ENCODE data around the gene MAML3. TPM values are rescaled to one million over a fixed set of nuclear protein-coding genes. Genes with fewer than 3 reads are reported as not detected.

MAML3 gene
- total and polyA plus RNA-seq, 2 experiments from 2014 or later: 1.7 to 6.5 TPM

GRCh38 chr4:139770361-139770760 is 383.6 kb downstream of the MAML3 start (continued):
- TF ChIP-seq ZNF462 (CRISPR knock-in tag; IDR thresholded peaks at IDR 0.05): no peak
- TF ChIP-seq ZNF114 (CRISPR knock-in tag; IDR thresholded peaks at IDR 0.05): no peak
- TF ChIP-seq STAT1 (IDR thresholded peaks at IDR 0.05; ENCODE audit: unreplicated experiment): no peak
- no peak for TF ChIP-seq EZH2 (IDR thresholded peaks at IDR 0.05; ENCODE audit: low read depth, unreplicated experiment)
- TF ChIP-seq CREB1 (CRISPR knock-in tag; IDR thresholded peaks at IDR 0.05; ENCODE audit: low read depth): no peak

GRCh38 chr4:139769364-139769763 is 384.6 kb downstream of the MAML3 start:
- Histone ChIP-seq H3K36me3 (ENCODE audit: insufficient read depth) (no peaks in the 10 kb centered on the region), H3F3A (replicated peaks; ENCODE audit: low read depth) (no peaks in the 10 kb centered on the region), H3K4me3 (no peak overlapping the region), H2AFZ (no peak overlapping the region), H3K9me2 (ENCODE audit: insufficient read depth) (no peaks in the 10 kb centered on the region), H4K20me1 (replicated peaks; ENCODE audit: insufficient read depth) (no peaks in the 10 kb centered on the region), H3K4me2 (no peak overlapping the region), H3K27me3 (ENCODE audit: insufficient read depth) (no peaks in the 10 kb centered on the region), H3K27ac (ENCODE audit: low read depth) (no peak overlapping the region), H3K79me2 (replicated peaks; ENCODE audit: insufficient read depth) (no peaks in the 10 kb centered on the region), H3K4me1 (ENCODE audit: insufficient read depth) (no peaks in the 10 kb centered on the region)
- Mint-ChIP-seq H3K4me3 (no peak overlapping the region), H3K27ac (no peak overlapping the region), H3K4me1 (peaks cover 4% of the 10 kb centered on the region; the same call in 2 of the 3 replicates), H3K36me3 (ENCODE audit: low read depth) (no peaks in the 10 kb centered on the region), H3K27me3 (ENCODE audit: insufficient read depth, low read depth, poor library complexity) (no peaks in the 10 kb centered on the region), H3K9me3 (no peaks in the 10 kb centered on the region)
- ATAC-seq (no peak), DNase-seq (ENCODE audit: low spot score) (no peak)
- TF ChIP-seq ZNF331 (CRISPR knock-in tag; IDR thresholded peaks at IDR 0.05; ENCODE audit: low read depth): no peak
- TF ChIP-seq NANOG (IDR thresholded peaks at IDR 0.05; ENCODE audit: borderline replicate concordance): no peak
- no peak for TF ChIP-seq ZNF462 (CRISPR knock-in tag; IDR thresholded peaks at IDR 0.05)
- TF ChIP-seq EZH2phosphoT487 (IDR thresholded peaks at IDR 0.05; ENCODE audit: unreplicated experiment): no peak
- TF ChIP-seq JUNB (IDR thresholded peaks at IDR 0.05; ENCODE audit: unreplicated experiment): no peak
